ENCODE results near the gene EPHA8. TPM values are rescaled to one million over a fixed set of nuclear protein-coding genes. Genes with fewer than 3 reads are reported as not detected.

EPHA8 gene
- total and polyA plus RNA-seq, 2 of the 13 experiments (the other 11 are each of a cell fraction or from before 2014, with no cell fraction given), result not detected

DNA sequence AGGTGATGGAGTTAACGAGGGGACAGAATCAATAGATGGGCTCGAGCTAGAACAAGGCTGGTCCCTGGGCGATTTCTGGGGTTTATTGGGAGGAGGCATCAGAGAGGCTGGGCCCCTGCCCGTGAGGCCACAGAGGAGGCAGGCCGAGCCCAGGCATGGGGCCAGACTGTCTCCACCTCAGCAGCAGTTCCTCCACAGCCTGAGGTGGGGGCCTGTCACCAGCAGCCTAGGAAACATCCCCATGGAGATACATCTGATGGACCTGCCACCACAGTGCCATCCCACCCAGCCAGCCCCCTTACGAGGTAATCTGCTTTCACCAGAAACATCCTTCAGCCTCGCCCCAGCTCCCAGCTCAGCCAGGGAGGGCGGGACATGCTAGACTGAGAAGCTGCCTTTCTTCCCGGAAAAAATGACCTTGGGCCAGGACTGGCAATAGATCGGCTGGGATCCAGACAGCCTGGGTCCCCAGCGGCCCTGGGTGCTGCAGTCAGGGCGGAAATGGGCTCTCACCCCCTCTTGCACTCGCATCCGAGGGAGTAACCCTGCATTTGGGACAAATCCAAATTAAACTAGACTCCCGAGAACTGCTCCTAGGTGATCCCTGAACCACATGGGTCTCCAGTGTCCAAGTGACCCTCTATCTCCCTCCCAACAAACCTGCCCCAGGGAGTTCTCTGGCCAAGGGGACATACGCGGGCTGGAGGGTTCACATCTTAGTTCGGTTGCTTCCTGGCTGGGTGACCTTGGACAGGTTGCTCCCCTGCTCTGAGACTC is 10.0 kb upstream of the EPHA8 start:
- Histone ChIP-seq H3K4me3 (replicated peaks in 1 of 3; ENCODE audit: insufficient read depth in 1 of 3, low read depth in 2 of 3, low read length in 3 of 3) (no peak overlapping the region), H3K79me2 (ENCODE audit: insufficient read depth, low read length) (no peaks in the 10 kb centered on the region), H3K4me1 (ENCODE audit: insufficient read depth, low read length) (peaks cover 13% of the 10 kb centered on the region; the same call in 1 of the 2 replicates), H4K20me1 (ENCODE audit: insufficient read depth, low read length) (peaks cover 3% of the 10 kb centered on the region; the same call in 1 of the 2 replicates), H3K9ac (ENCODE audit: insufficient read depth, low read depth, low read length) (no peak overlapping the region), H2AFZ (ENCODE audit: low read length) (no peak overlapping the region), H3K27ac (ENCODE audit: extremely low read length, insufficient read depth, low read length) (no peak overlapping the region), H3K36me3 (replicated peaks in 1 of 2; ENCODE audit: control insufficient read depth in 1 of 2, insufficient read depth in 2 of 2, low read length in 2 of 2) (no peaks in the 10 kb centered on the region), H3K4me2 (ENCODE audit: low read depth, low read length) (no peak overlapping the region), H3K27me3 (ENCODE audit: control insufficient read depth in 1 of 2, insufficient read depth in 2 of 2, low read length in 2 of 2) (peaks cover 18 to 90% of the 10 kb centered on the region in 2 experiments), H3K9me3 (ENCODE audit: low read length) (no peaks in the 10 kb centered on the region)
- TF ChIP-seq KDM6A (CRISPR knock-in tag; IDR thresholded peaks at IDR 0.05; ENCODE audit: low read depth) (no peak), POLR2G (IDR thresholded peaks at IDR 0.05; ENCODE audit: low read depth, low read length) (no peak), SAFB2 (CRISPR knock-in tag; IDR thresholded peaks at IDR 0.05; ENCODE audit: borderline replicate concordance, low read depth) (no peak), SIN3A (IDR thresholded peaks at IDR 0.05; ENCODE audit: borderline replicate concordance, low read depth, low read length) (no peak), CBX2 (IDR thresholded peaks at IDR 0.05; ENCODE audit: low read depth, low read length) (no peak), CBX2 (CRISPR knock-in tag; IDR thresholded peaks at IDR 0.05; ENCODE audit: low read depth) (no peak)
- TF ChIP-seq, protein P1, sequence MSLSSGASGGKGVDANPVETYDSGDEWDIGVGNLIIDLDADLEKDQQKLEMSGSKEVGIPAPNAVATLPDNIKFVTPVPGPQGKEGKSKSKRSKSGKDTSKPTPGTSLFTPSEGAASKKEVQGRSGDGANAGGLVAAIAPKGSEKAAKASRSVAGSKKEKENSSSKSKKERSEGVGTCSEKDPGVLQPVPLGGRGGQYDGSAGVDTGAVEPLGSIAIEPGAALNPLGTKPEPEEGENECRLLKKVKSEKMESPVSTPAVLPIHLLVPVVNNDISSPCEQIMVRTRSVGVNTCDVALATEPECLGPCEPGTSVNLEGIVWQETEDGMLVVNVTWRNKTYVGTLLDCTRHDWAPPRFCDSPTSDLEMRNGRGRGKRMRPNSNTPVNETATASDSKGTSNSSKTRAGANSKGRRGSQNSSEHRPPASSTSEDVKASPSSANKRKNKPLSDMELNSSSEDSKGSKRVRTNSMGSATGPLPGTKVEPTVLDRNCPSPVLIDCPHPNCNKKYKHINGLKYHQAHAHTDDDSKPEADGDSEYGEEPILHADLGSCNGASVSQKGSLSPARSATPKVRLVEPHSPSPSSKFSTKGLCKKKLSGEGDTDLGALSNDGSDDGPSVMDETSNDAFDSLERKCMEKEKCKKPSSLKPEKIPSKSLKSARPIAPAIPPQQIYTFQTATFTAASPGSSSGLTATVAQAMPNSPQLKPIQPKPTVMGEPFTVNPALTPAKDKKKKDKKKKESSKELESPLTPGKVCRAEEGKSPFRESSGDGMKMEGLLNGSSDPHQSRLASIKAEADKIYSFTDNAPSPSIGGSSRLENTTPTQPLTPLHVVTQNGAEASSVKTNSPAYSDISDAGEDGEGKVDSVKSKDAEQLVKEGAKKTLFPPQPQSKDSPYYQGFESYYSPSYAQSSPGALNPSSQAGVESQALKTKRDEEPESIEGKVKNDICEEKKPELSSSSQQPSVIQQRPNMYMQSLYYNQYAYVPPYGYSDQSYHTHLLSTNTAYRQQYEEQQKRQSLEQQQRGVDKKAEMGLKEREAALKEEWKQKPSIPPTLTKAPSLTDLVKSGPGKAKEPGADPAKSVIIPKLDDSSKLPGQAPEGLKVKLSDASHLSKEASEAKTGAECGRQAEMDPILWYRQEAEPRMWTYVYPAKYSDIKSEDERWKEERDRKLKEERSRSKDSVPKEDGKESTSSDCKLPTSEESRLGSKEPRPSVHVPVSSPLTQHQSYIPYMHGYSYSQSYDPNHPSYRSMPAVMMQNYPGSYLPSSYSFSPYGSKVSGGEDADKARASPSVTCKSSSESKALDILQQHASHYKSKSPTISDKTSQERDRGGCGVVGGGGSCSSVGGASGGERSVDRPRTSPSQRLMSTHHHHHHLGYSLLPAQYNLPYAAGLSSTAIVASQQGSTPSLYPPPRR (CRISPR knock-in tag; IDR thresholded peaks at IDR 0.05; ENCODE audit: borderline replicate concordance), result no peak
- TF ChIP-seq, protein P2, sequence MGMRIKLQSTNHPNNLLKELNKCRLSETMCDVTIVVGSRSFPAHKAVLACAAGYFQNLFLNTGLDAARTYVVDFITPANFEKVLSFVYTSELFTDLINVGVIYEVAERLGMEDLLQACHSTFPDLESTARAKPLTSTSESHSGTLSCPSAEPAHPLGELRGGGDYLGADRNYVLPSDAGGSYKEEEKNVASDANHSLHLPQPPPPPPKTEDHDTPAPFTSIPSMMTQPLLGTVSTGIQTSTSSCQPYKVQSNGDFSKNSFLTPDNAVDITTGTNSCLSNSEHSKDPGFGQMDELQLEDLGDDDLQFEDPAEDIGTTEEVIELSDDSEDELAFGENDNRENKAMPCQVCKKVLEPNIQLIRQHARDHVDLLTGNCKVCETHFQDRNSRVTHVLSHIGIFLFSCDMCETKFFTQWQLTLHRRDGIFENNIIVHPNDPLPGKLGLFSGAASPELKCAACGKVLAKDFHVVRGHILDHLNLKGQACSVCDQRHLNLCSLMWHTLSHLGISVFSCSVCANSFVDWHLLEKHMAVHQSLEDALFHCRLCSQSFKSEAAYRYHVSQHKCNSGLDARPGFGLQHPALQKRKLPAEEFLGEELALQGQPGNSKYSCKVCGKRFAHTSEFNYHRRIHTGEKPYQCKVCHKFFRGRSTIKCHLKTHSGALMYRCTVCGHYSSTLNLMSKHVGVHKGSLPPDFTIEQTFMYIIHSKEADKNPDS (CRISPR knock-in tag; IDR thresholded peaks at IDR 0.05), result no peak
- TF ChIP-seq, protein P3, sequence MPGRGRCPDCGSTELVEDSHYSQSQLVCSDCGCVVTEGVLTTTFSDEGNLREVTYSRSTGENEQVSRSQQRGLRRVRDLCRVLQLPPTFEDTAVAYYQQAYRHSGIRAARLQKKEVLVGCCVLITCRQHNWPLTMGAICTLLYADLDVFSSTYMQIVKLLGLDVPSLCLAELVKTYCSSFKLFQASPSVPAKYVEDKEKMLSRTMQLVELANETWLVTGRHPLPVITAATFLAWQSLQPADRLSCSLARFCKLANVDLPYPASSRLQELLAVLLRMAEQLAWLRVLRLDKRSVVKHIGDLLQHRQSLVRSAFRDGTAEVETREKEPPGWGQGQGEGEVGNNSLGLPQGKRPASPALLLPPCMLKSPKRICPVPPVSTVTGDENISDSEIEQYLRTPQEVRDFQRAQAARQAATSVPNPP (CRISPR knock-in tag; IDR thresholded peaks at IDR 0.05), result no peak
- no peak for DNase-seq (ENCODE audit: low spot score)
- FAIRE-seq, result no peak
- POLR2A ChIA-PET, result no interaction called here
- CTCF ChIA-PET (ENCODE audit: low intra/inter-chr PET ratio, low total read pairs), result no interaction called here
- no TSS peak for BruUV-seq (replicated peaks)
- in situ Hi-C loops (cut with HindIII; ENCODE audit: extremely low pct_ligation_motif_present, low pct_unique_long_range_greater_than_20kb), result no loop called here
- WGBS (ENCODE audit: low lambda C conversion rate), result 0% methylated on average over 3 of the region's 18 CpGs
- ATAC-seq, result no peak
- intact Hi-C loops (cut with micrococcal nuclease; ENCODE audit: unreplicated experiment), result no loop called here
